Gastroesophageal sphincter (tissue), 4 donors: ENCODE data around the gene KANSL1L. TPM values are rescaled to one million over a fixed set of nuclear protein-coding genes. Genes with fewer than 3 reads are reported as not detected.
A peak's percentile ranks its signal among the peaks of the same experiment; 100 is the strongest.

Experiments
- ATAC-seq: fragments of 150-250 bp; one replicate; pipeline ENCODE4 v1.9.1; 2016; ENCODE audit warnings: mild to moderate bottlenecking, moderate library complexity
- H3K27ac ChIP-seq, 4 donors: fragments of 200-600 bp; sonication (generic) in 3 of 4; 1 replicate in 3 of 4; 2 replicates in 1 of 4; pipeline ENCODE4 v1.5.1; 2016 to 2019
- H3K27me3 ChIP-seq: fragments of 200-600 bp; sonication (generic); one replicate; pipeline ENCODE4 v1.5.1; 2019
- H3K36me3 ChIP-seq, 2 donors: fragments of 200-600 bp; sonication (generic); one replicate each; pipeline ENCODE4 v1.5.1; 2019; ENCODE audit warnings: control low read depth in 1 of 2
- H3K4me1 ChIP-seq, 3 donors: fragments of 200-600 bp; sonication (generic); 1 replicate in 2 of 3; 2 replicates in 1 of 3; pipeline ENCODE4 v1.5.1; 2016 to 2019; ENCODE audit warnings: control low read depth in 2 of 3
- H3K4me3 ChIP-seq, 2 donors: fragments of 200-600 bp; sonication (generic); one replicate each; pipeline ENCODE4 v1.5.1; 2019; ENCODE audit warnings: mild to moderate bottlenecking in 1 of 2, moderate library complexity in 1 of 2
- H3K9me3 ChIP-seq, 3 donors: fragments of 200-600 bp; sonication (generic); one replicate each; pipeline ENCODE4 v1.5.1; 2017 to 2019; ENCODE audit warnings: control low read depth in 2 of 3
- CTCF ChIP-seq, 4 experiments: fragments of 200-600 bp in 2 of 4; fragments of 450-650 bp in 2 of 4; sonication (generic) in 1 of 4; IDR thresholded peaks; one replicate each; pipeline ENCODE4 v1.5.1; 2017 to 2019; ENCODE audit warnings: antibody characterized with exemption in 4 of 4, mild to moderate bottlenecking in 2 of 4, moderate library complexity in 2 of 4
- EP300 ChIP-seq: sonication (generic); formaldehyde crosslinking; IDR thresholded peaks from one replicate; pipeline ENCODE4 v1.6.1; 2017; ENCODE audit warnings: antibody characterized with exemption, mild to moderate bottlenecking
- POLR2A ChIP-seq, 2 donors: fragments of 450-650 bp; IDR thresholded peaks; one replicate each; pipeline ENCODE4 v1.6.1; 2017; ENCODE audit warnings: antibody characterized with exemption in 2 of 2, mild to moderate bottlenecking in 2 of 2, moderate library complexity in 1 of 2
- POLR2AphosphoS5 ChIP-seq: sonication (generic); formaldehyde crosslinking; IDR thresholded peaks from one replicate; pipeline ENCODE4 v1.6.1; 2017; ENCODE audit warnings: antibody characterized with exemption
- WGBS, 2 donors: methylation state at CpG; one replicate each; pipeline ENCODE4 v1.1.5; 2018; ENCODE audit warnings: low coverage in 1 of 2; 5-methylcytosine and 5-hydroxymethylcytosine counted together
- total RNA-seq, 4 donors: library from RNA; depleted of rRNA; stranded (reverse); fragments of >200 nt; gene quantifications; one replicate each; pipeline ENCODE4 v1.1.0, GENCODE V29; 2016

Gene KANSL1L
- total RNA-seq, 4 donors from 2014 or later = 24.2 to 54.6 (median 37.9) TPM

GRCh38 chr2:210038078-210038477, 133.1 kb downstream of the KANSL1L start:
- TF ChIP-seq POLR2A (IDR thresholded peaks at IDR 0.05) = no peak
- TF ChIP-seq CTCF (IDR thresholded peaks at IDR 0.05) = no peak
- TF ChIP-seq POLR2AphosphoS5 = no peak
- no peak for TF ChIP-seq EP300
- no peak for ATAC-seq
- Histone ChIP-seq H3K4me1 (no peaks in the 10 kb centered on the region), H3K36me3 (peaks cover 0 to 9% of the 10 kb centered on the region in 2 donors), H3K9me3 (no peaks in the 10 kb centered on the region), H3K4me3 (no peak overlapping the region), H3K27me3 (no peaks in the 10 kb centered on the region), H3K27ac (no peak overlapping the region)
- 80 to 96% methylated on average over 3 of the region's 3 CpGs for WGBS, 2 donors

GRCh38 chr2:210035679-210036078, 135.5 kb downstream of the KANSL1L start:
- Histone ChIP-seq H3K27me3 (no peaks in the 10 kb centered on the region), H3K4me3 (no peak overlapping the region), H3K27ac (no peak overlapping the region), H3K36me3 (no peaks in the 10 kb centered on the region), H3K4me1 (no peaks in the 10 kb centered on the region), H3K9me3 (no peaks in the 10 kb centered on the region)
- no peak for ATAC-seq
- 95 to 100% methylated on average over 4 of the region's 4 CpGs for WGBS, 2 donors
- no peak for TF ChIP-seq POLR2AphosphoS5

- no peak for TF ChIP-seq POLR2A (IDR thresholded peaks at IDR 0.05)
- no peak for TF ChIP-seq POLR2AphosphoS5
- Histone ChIP-seq H3K4me3 (no peak overlapping the region), H3K9me3 (no peaks in the 10 kb centered on the region), H3K36me3 (no peaks in the 10 kb centered on the region), H3K27me3 (no peaks in the 10 kb centered on the region), H3K27ac (no peak overlapping the region), H3K4me1 (no peaks in the 10 kb centered on the region)
- ATAC-seq = no peak
- 69 to 100% methylated on average over 1 to 2 of the region's 2 CpGs for WGBS, 2 donors
These were observed 137.0 kb downstream of the KANSL1L start for GRCh38 chr2:210034087-210034683.

GRCh38 chr2:210028178-210028577, 143.0 kb downstream of the KANSL1L start:
- no peaks in the 10 kb centered on the region for H3K27me3 ChIP-seq
- no peak overlapping the region for H3K4me3 ChIP-seq
- no peaks in the 10 kb centered on the region for H3K9me3 ChIP-seq
- WGBS, 2 donors = 33 to 79% methylated on average over 2 of the region's 2 CpGs
- no peak overlapping the region for H3K27ac ChIP-seq
- no peak for ATAC-seq
- TF ChIP-seq CTCF (IDR thresholded peaks at IDR 0.05) = no peak
- no peak for TF ChIP-seq POLR2A (IDR thresholded peaks at IDR 0.05)
- no peak for TF ChIP-seq EP300
- no peak for TF ChIP-seq POLR2AphosphoS5
- H3K36me3 ChIP-seq = peaks cover 0 to 50% of the 10 kb centered on the region in 2 donors
- no peaks in the 10 kb centered on the region for H3K4me1 ChIP-seq

GRCh38 chr2:210027608-210028007, 143.6 kb downstream of the KANSL1L start:
- Histone ChIP-seq H3K4me3 (no peak overlapping the region), H3K27me3 (no peaks in the 10 kb centered on the region), H3K9me3 (no peaks in the 10 kb centered on the region), H3K36me3 (peaks cover 0 to 55% of the 10 kb centered on the region in 2 donors), H3K4me1 (peaks cover 0 to 4% (median 0%) of the 10 kb centered on the region in 3 donors), H3K27ac (no peak overlapping the region)
- 67 to 71% methylated on average over 2 of the region's 2 CpGs for WGBS, 2 donors
- ATAC-seq = no peak
- TF ChIP-seq EP300 = no peak
- TF ChIP-seq CTCF (IDR thresholded peaks at IDR 0.05) = no peak

- Histone ChIP-seq H3K27me3 (no peaks in the 10 kb centered on the region), H3K9me3 (no peaks in the 10 kb centered on the region), H3K4me1 (peaks cover 0 to 9% (median 0%) of the 10 kb centered on the region in 3 donors), H3K4me3 (no peak overlapping the region), H3K27ac (peak overlapping the region in 1 of 4 donors; percentile 18), H3K36me3 (peaks cover 0 to 97% of the 10 kb centered on the region in 2 donors)
- 31 to 62% methylated on average over 3 of the region's 3 CpGs for WGBS, 2 donors
- TF ChIP-seq POLR2AphosphoS5 (no peak), POLR2A (IDR thresholded peaks at IDR 0.05) (no peak), EP300 (no peak), CTCF (IDR thresholded peaks at IDR 0.05) (no peak)
- ATAC-seq = no peak
These were observed 148.4 kb downstream of the KANSL1L start for GRCh38 chr2:210022824-210023223.
